Measurements from ENCODE around the gene HIP1R.
"Not testable (repeated sequence)": the region's sequence is repeated elsewhere in the genome, so short reads cannot be mapped to it uniquely, and the experiment has no call there.

The HIP1R gene

GRCh38 chr12:122834921-122835749 lies at the start of gene HIP1R:
Gene HIP1R, plus strand, starts transcription at chr12:122835457. Its CDS starts 94 bp downstream, at chr12:122835551.
- peak; percentile 69 to 76 for DNase-seq

GRCh38 chr12:122785503-122785902 lies 49.8 kb upstream of the HIP1R start:
- no peak for DNase-seq

- no peak for DNase-seq
These were observed 46.9 kb upstream of the HIP1R start for GRCh38 chr12:122788387-122788786.

GRCh38 chr12:122789637-122790036 lies 45.6 kb upstream of the HIP1R start:
- no peak for DNase-seq

GRCh38 chr12:122790393-122791075 lies 44.7 kb upstream of the HIP1R start:
- DNase-seq = no peak

- peak; percentile 29 to 32 for DNase-seq
These were observed 41.6 kb upstream of the HIP1R start for GRCh38 chr12:122793685-122794106.

GRCh38 chr12:122795807-122796206 lies 39.5 kb upstream of the HIP1R start:
- no peak for DNase-seq

- peak in 1 of 2 experiments; percentile 19 for DNase-seq
These were observed 35.5 kb upstream of the HIP1R start for GRCh38 chr12:122799641-122800243.

- DNase-seq = no peak
These were observed 31.3 kb upstream of the HIP1R start for GRCh38 chr12:122803937-122804336.

GRCh38 chr12:122804957-122805356 lies 30.3 kb upstream of the HIP1R start:
- DNase-seq = not testable (repeated sequence)

GRCh38 chr12:122807651-122808050 lies 27.6 kb upstream of the HIP1R start:
- DNase-seq = no peak

GRCh38 chr12:122811777-122812176 lies 23.5 kb upstream of the HIP1R start:
- no peak for DNase-seq

GRCh38 chr12:122813310-122813713 lies 21.9 kb upstream of the HIP1R start:
- DNase-seq = no peak

GRCh38 chr12:122819209-122819785 lies 16.0 kb upstream of the HIP1R start:
- DNase-seq = no peak

- no peak for DNase-seq
These were observed 15.1 kb upstream of the HIP1R start for GRCh38 chr12:122820138-122820537.

- DNase-seq = no peak
These were observed 14.4 kb upstream of the HIP1R start for GRCh38 chr12:122820838-122821271.

GRCh38 chr12:122823429-122823828 lies 11.8 kb upstream of the HIP1R start:
- DNase-seq = no peak

GRCh38 chr12:122825773-122826724 lies 9.2 kb upstream of the HIP1R start:
- no peak for DNase-seq

- no peak for DNase-seq
These were observed 8.0 kb upstream of the HIP1R start for GRCh38 chr12:122827258-122827657.

GRCh38 chr12:122830517-122831214 lies 4.6 kb upstream of the HIP1R start:
- no peak for DNase-seq

All from activated T-cell treated with anti-CD3 and anti-CD28 coated beads, Interleukin-2, amount 50 U/mL, for 48 hours (primary cell).